Panc1 (cell line): Measurements from ENCODE around the gene TBRG1. TPM values are rescaled to one million over a fixed set of nuclear protein-coding genes. Genes with fewer than 3 reads are reported as not detected.

Source experiments
- ATAC-seq: fragments of 200-7000 bp; cut with Tn5 transposase; 2 replicates; pipeline ENCODE4 v1.9.1; 2020; ENCODE audit warnings: mild to moderate bottlenecking, moderate library complexity
- BruUV-seq: library from RNA; stranded (reverse); fragments of 400-500 nt; replicated peaks from 2 replicates; lab custom pipeline; 2021; lab: Mats Ljungman, UMichigan
- CTCF ChIA-PET: fragments of 300-600 bp; sonication (Branson Sonifier 250); formaldehyde crosslinking; loops from one replicate; lab custom pipeline; 2022; ENCODE audit warnings: antibody characterized with exemption; lab: Charles Lee
- POLR2A ChIA-PET: fragments of 300-600 bp; sonication (Branson Sonifier 250); formaldehyde crosslinking; loops from one replicate; lab custom pipeline; 2022; ENCODE audit warnings: antibody characterized with exemption; lab: Charles Lee
- DNase-seq: peaks from one replicate; pipeline ENCODE4 v3.0.0-alpha.2; 2010; ENCODE audit warnings: low read depth, low spot score
- H3K27ac ChIP-seq: 2 replicates; pipeline ENCODE4 v1.5.1; 2011; ENCODE audit warnings: mild to moderate bottlenecking, low read length, inconsistent platforms
- H3K27me3 ChIP-seq: fragments of 200-500 bp; sonication (Bioruptor generic); 2 replicates; pipeline ENCODE4 v1.6.0; 2014; ENCODE audit warnings: low read length, inconsistent platforms; ENCODE audit not compliant: control insufficient read depth, insufficient read depth
- H3K36me3 ChIP-seq: fragments of 200-500 bp; sonication (Bioruptor generic); 2 replicates; pipeline ENCODE4 v1.5.1; 2014; ENCODE audit warnings: inconsistent platforms, mild to moderate bottlenecking, low read length, moderate library complexity; ENCODE audit not compliant: control insufficient read depth, insufficient read depth
- H3K4me1 ChIP-seq: 2 replicates; pipeline ENCODE4 v1.5.1; 2011; ENCODE audit warnings: inconsistent platforms, mild to moderate bottlenecking, low read length, moderate library complexity; ENCODE audit not compliant: control insufficient read depth, insufficient read depth
- H3K4me3 ChIP-seq, 2 experiments: 2 replicates each; pipeline ENCODE4 v1.5.1; 2011 to 2012; ENCODE audit warnings: low read depth in 2 of 2, low read length in 2 of 2, mild to moderate bottlenecking in 2 of 2, inconsistent platforms in 1 of 2, moderate library complexity in 1 of 2
- H3K9me3 ChIP-seq: fragments of 200-500 bp; sonication (Bioruptor generic); 2 replicates; pipeline ENCODE4 v1.5.1; 2014; ENCODE audit warnings: low read depth, mild to moderate bottlenecking, inconsistent platforms, low read length, moderate library complexity; ENCODE audit not compliant: control insufficient read depth, insufficient read depth
- POLR2AphosphoS5 ChIP-seq: IDR thresholded peaks from 2 replicates; pipeline ENCODE4 v1.6.1; 2012; ENCODE audit warnings: mild to moderate bottlenecking, low read depth, low read length, moderate library complexity
- SIN3A ChIP-seq: IDR thresholded peaks from 2 replicates; pipeline ENCODE4 v1.6.1; 2012; ENCODE audit warnings: low read depth, mild to moderate bottlenecking, low read length, moderate library complexity, borderline replicate concordance; ENCODE audit not compliant: insufficient read depth
- TCF7L2 ChIP-seq: IDR thresholded peaks from 2 replicates; pipeline ENCODE4 v1.6.1; 2011; ENCODE audit warnings: mild to moderate bottlenecking, low read depth, low read length, inconsistent platforms
- in situ Hi-C: cut with HindIII; loops from 2 replicates; pipeline ENCODE4 v1.10.0; 2016; ENCODE audit warnings: low sequenced_read_pairs, low pct_unique_long_range_greater_than_20kb
- intact Hi-C: fragments of 100-400 bp; cut with micrococcal nuclease; formaldehyde crosslinking; loops from one replicate; pipeline ENCODE4 v1.10.0; 2022; ENCODE audit not compliant: unreplicated experiment
- total RNA-seq: library from RNA; stranded (reverse); gene quantifications from one replicate; pipeline ENCODE4 v1.2.1, GENCODE V29; 2021; ENCODE audit not compliant: unreplicated experiment
- TF ChIP-seq, protein P1 (sequence below): fragments of 450-650 bp; IDR thresholded peaks from 2 replicates; pipeline ENCODE4 v1.5.1; 2017; ENCODE audit warnings: mild to moderate bottlenecking
- TF ChIP-seq, protein P2 (sequence below), 2 experiments: IDR thresholded peaks; 2 replicates each; pipeline ENCODE4 v1.6.1; 2011 to 2012; ENCODE audit warnings: low read depth in 2 of 2, control low read depth in 1 of 2, low read length in 1 of 2, mild to moderate bottlenecking in 1 of 2, moderate library complexity in 1 of 2; ENCODE audit not compliant: insufficient read depth in 1 of 2

TBRG1 gene
- total RNA-seq, 1 experiment from 2014 or later, result 35.0 TPM

DNA sequence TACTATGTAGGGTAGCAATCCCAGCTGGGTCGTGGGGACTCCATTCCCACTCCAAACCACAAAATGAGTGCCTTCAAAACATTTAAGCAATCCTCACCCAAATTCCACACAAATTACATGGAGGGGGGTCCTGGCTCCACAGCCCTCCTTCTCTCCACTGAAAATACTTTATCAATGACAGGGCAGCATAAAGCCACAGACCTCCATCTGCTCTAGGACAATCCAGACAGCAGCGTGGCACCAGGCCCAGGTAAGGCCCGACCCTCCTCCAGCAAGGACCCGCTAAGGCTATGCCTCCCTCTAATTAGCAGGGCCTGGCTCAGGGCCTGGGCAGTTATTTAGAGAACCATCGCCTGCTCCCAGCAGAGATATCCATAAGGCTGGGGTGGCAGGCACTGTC lies 11.6 kb upstream of the TBRG1 start, which contains the start of gene PANX3:
Gene PANX3 (plus strand): TSS at position 365 of the 400 bp plus-strand sequence. CDS start 129 bp downstream, outside the sequence.
- no peak within 1 kb of the TSS for H3K4me3 ChIP-seq
- CTCF ChIA-PET, result interaction anchor here (0.6 kb wide), 1 partner anchor 12 kb away, joined by 5 read pairs; no protein-coding TSS in a partner anchor
- H3K36me3 ChIP-seq, result no peaks in the 10 kb centered on the region
- in situ Hi-C loops (no loop called here), intact Hi-C loops (no loop called here)
- BruUV-seq, result no TSS peak
- no peaks in the 10 kb centered on the region for H3K27me3 ChIP-seq
- H3K27ac ChIP-seq, result no peak within 1 kb of the TSS
- H3K4me1 ChIP-seq, result no peaks in the 10 kb centered on the region
- POLR2A ChIA-PET, result no interaction called here
- ATAC-seq (no peak), DNase-seq (no peak)
- TF ChIP-seq, protein P1, sequence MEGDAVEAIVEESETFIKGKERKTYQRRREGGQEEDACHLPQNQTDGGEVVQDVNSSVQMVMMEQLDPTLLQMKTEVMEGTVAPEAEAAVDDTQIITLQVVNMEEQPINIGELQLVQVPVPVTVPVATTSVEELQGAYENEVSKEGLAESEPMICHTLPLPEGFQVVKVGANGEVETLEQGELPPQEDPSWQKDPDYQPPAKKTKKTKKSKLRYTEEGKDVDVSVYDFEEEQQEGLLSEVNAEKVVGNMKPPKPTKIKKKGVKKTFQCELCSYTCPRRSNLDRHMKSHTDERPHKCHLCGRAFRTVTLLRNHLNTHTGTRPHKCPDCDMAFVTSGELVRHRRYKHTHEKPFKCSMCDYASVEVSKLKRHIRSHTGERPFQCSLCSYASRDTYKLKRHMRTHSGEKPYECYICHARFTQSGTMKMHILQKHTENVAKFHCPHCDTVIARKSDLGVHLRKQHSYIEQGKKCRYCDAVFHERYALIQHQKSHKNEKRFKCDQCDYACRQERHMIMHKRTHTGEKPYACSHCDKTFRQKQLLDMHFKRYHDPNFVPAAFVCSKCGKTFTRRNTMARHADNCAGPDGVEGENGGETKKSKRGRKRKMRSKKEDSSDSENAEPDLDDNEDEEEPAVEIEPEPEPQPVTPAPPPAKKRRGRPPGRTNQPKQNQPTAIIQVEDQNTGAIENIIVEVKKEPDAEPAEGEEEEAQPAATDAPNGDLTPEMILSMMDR, result no peak
- TF ChIP-seq, protein P2, sequence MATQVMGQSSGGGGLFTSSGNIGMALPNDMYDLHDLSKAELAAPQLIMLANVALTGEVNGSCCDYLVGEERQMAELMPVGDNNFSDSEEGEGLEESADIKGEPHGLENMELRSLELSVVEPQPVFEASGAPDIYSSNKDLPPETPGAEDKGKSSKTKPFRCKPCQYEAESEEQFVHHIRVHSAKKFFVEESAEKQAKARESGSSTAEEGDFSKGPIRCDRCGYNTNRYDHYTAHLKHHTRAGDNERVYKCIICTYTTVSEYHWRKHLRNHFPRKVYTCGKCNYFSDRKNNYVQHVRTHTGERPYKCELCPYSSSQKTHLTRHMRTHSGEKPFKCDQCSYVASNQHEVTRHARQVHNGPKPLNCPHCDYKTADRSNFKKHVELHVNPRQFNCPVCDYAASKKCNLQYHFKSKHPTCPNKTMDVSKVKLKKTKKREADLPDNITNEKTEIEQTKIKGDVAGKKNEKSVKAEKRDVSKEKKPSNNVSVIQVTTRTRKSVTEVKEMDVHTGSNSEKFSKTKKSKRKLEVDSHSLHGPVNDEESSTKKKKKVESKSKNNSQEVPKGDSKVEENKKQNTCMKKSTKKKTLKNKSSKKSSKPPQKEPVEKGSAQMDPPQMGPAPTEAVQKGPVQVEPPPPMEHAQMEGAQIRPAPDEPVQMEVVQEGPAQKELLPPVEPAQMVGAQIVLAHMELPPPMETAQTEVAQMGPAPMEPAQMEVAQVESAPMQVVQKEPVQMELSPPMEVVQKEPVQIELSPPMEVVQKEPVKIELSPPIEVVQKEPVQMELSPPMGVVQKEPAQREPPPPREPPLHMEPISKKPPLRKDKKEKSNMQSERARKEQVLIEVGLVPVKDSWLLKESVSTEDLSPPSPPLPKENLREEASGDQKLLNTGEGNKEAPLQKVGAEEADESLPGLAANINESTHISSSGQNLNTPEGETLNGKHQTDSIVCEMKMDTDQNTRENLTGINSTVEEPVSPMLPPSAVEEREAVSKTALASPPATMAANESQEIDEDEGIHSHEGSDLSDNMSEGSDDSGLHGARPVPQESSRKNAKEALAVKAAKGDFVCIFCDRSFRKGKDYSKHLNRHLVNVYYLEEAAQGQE (IDR thresholded peaks at IDR 0.05; ENCODE audit: insufficient read depth in 1 of 2, low read depth in 2 of 2, low read length in 1 of 2), result no peak
- TF ChIP-seq SIN3A (no peak), TCF7L2 (no peak), POLR2AphosphoS5 (no peak)
- H3K9me3 ChIP-seq, result no peaks in the 10 kb centered on the region

DNA sequence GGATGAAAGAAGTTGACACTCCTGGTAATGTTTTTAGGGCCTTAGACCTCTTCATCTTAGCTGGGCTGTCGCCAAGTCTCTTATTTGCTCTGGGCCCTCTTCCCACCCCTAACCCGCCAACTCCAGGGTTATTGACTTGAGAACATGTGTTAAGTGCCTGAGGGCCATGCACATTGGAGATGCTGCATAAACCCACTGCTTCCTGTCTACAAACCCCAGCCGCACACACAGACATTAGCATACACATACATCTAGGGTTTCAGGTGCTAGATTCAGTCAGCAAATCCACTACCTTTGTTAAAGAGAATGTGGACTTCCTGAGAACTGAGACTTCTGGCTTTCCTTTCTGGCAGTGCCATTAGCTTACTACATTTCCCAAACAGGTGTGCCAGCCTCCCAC lies 10.6 kb upstream of the TBRG1 start:
- Histone ChIP-seq H3K27ac (no peak overlapping the region), H3K9me3 (no peaks in the 10 kb centered on the region), H3K27me3 (no peaks in the 10 kb centered on the region), H3K4me3 (no peak overlapping the region), H3K36me3 (no peaks in the 10 kb centered on the region), H3K4me1 (no peaks in the 10 kb centered on the region)
- DNase-seq, result no peak
- ChIA-PET POLR2A (no interaction called here), CTCF (no interaction called here)
- no peak; the same call in 1 of the 2 replicates for ATAC-seq
- BruUV-seq, result no TSS peak
- intact Hi-C loops (no loop called here), in situ Hi-C loops (no loop called here)
- TF ChIP-seq POLR2AphosphoS5 (no peak), TCF7L2 (no peak), SIN3A (no peak)
- TF ChIP-seq, protein P2 (IDR thresholded peaks at IDR 0.05; ENCODE audit: insufficient read depth in 1 of 2, low read depth in 2 of 2, low read length in 1 of 2), result no peak
- TF ChIP-seq, protein P1, result no peak
